SK-N-SH (cell line): ENCODE data around the gene ITGB5. TPM values are rescaled to one million over a fixed set of nuclear protein-coding genes. Genes with fewer than 3 reads are reported as not detected.
A peak's percentile ranks its signal among the peaks of the same experiment; 100 is the strongest.

ENCODE experiments used
- CTCF ChIA-PET: fragments of 300-600, 350-600 bp; formaldehyde crosslinking; extraction: SDS; loops from one replicate; lab custom pipeline; 2021; lab: Yijun Ruan, JAX
- POLR2A ChIA-PET: fragments of 350-600 bp; sonication (Branson Sonifier 250); formaldehyde crosslinking; extraction: SDS; loops from one replicate; lab custom pipeline; 2020; ENCODE audit warnings: antibody characterized with exemption, inconsistent platforms; lab: Yijun Ruan, JAX
- DNase-seq: peaks from one replicate; pipeline ENCODE4 v3.0.0; 2012
- H2AFZ ChIP-seq: fragments of 200-600 bp; sonication (generic); 2 replicates; pipeline ENCODE4 v1.8.1; 2016; ENCODE audit warnings: antibody characterized with exemption, mild to moderate bottlenecking, low read depth
- H3F3A ChIP-seq: fragments of 200-600 bp; sonication (generic); replicated peaks from 2 replicates; pipeline ENCODE3; 2016; ENCODE audit warnings: antibody characterized with exemption, mild to moderate bottlenecking; ENCODE audit not compliant: insufficient read depth
- H3K27ac ChIP-seq, 2 experiments: fragments of 200-500 bp in 1 of 2; fragments of 200-600 bp in 1 of 2; sonication (Bioruptor generic) in 1 of 2; sonication (generic), shearing (Covaris generic) in 1 of 2; 2 replicates each; pipeline versions ENCODE4 v1.5.1 to v1.6.1; 2014 to 2016; ENCODE audit warnings: low read depth in 2 of 2, inconsistent platforms in 1 of 2, low read length in 1 of 2, mild to moderate bottlenecking in 1 of 2, mixed read lengths in 1 of 2
- H3K27me3 ChIP-seq: fragments of 200-600 bp; sonication (generic), shearing (Covaris generic); 2 replicates; pipeline ENCODE4 v1.6.1; 2016; ENCODE audit warnings: mixed run types; ENCODE audit not compliant: insufficient read depth
- H3K36me3 ChIP-seq, 2 experiments: fragments of 200-500 bp in 1 of 2; fragments of 200-600 bp in 1 of 2; sonication (Bioruptor generic) in 1 of 2; sonication (generic) in 1 of 2; replicated peaks in 1 of 2; 2 replicates each; pipeline versions ENCODE3 to v1.5.1; 2014 to 2016; ENCODE audit warnings: low read length in 1 of 2, mild to moderate bottlenecking in 1 of 2; ENCODE audit not compliant: insufficient read depth in 2 of 2, control insufficient read depth in 1 of 2
- H3K4me1 ChIP-seq, 2 experiments: fragments of 200-500 bp in 1 of 2; fragments of 200-600 bp in 1 of 2; sonication (Bioruptor generic) in 1 of 2; sonication (generic), shearing (Covaris generic) in 1 of 2; 2 replicates each; pipeline versions ENCODE4 v1.5.1 to v1.6.1; 2014 to 2016; ENCODE audit warnings: low read depth in 1 of 2, low read length in 1 of 2, mixed run types in 1 of 2; ENCODE audit not compliant: insufficient read depth in 2 of 2, control insufficient read depth in 1 of 2
- H3K4me2 ChIP-seq: fragments of 200-600 bp; sonication (generic), shearing (Covaris generic); 2 replicates; pipeline ENCODE4 v1.6.1; 2017; ENCODE audit warnings: mixed run types
- H3K4me3 ChIP-seq, 2 experiments: fragments of 200-500 bp in 1 of 2; fragments of 200-600 bp in 1 of 2; sonication (Bioruptor generic) in 1 of 2; sonication (generic), shearing (Covaris generic) in 1 of 2; 2 replicates each; pipeline versions ENCODE4 v1.5.1 to v1.8.1; 2014 to 2016; ENCODE audit warnings: low read depth in 2 of 2, inconsistent platforms in 1 of 2, low read length in 1 of 2, mild to moderate bottlenecking in 1 of 2, mixed read lengths in 1 of 2, moderate library complexity in 1 of 2
- H3K79me2 ChIP-seq: fragments of 200-600 bp; sonication (generic); 2 replicates; pipeline ENCODE4 v1.8.1; 2017; ENCODE audit warnings: mild to moderate bottlenecking; ENCODE audit not compliant: insufficient read depth
- H3K9ac ChIP-seq: fragments of 200-600 bp; sonication (generic); 2 replicates; pipeline ENCODE4 v1.6.1; 2017; ENCODE audit warnings: mixed run types
- H3K9me2 ChIP-seq: fragments of 200-600 bp; sonication (generic); 2 replicates; pipeline ENCODE4 v1.6.1; 2017; ENCODE audit warnings: mixed run types
- H3K9me3 ChIP-seq: fragments of 200-600 bp; sonication (generic); 2 replicates; pipeline ENCODE4 v1.6.1; 2017; ENCODE audit warnings: mixed run types, mild to moderate bottlenecking, moderate library complexity
- H4K20me1 ChIP-seq: fragments of 200-600 bp; sonication (generic); 2 replicates; pipeline ENCODE4 v1.6.1; 2017; ENCODE audit warnings: mild to moderate bottlenecking, mixed run types; ENCODE audit not compliant: insufficient read depth
- CHD2 ChIP-seq: fragments of 150-350 bp; IDR thresholded peaks from 2 replicates; pipeline ENCODE4 v1.6.1; 2018; ENCODE audit warnings: low read length; ENCODE audit not compliant: partially characterized antibody
- FOSL2 ChIP-seq: IDR thresholded peaks from 2 replicates; pipeline ENCODE4 v1.4.0; 2012; ENCODE audit warnings: low read depth, mild to moderate bottlenecking, moderate library complexity, borderline replicate concordance
- FOXJ3 ChIP-seq: sonication (generic); formaldehyde crosslinking; IDR thresholded peaks from 2 replicates; pipeline ENCODE4 v1.5.1; 2020; ENCODE audit warnings: mild to moderate bottlenecking, missing genetic modification reagents
- FOXM1 ChIP-seq: IDR thresholded peaks from 2 replicates; pipeline ENCODE4 v1.4.0; 2012; ENCODE audit warnings: low read depth, mild to moderate bottlenecking
- GABPA ChIP-seq: IDR thresholded peaks from 2 replicates; pipeline ENCODE4 v1.4.0; 2012; ENCODE audit warnings: low read depth, mild to moderate bottlenecking
- GATA2 ChIP-seq: sonication (generic); formaldehyde crosslinking; IDR thresholded peaks from 2 replicates; pipeline ENCODE4 v1.5.0; 2020; ENCODE audit warnings: mild to moderate bottlenecking, missing genetic modification reagents
- POLR2AphosphoS5 ChIP-seq: IDR thresholded peaks from 2 replicates; pipeline ENCODE4 v1.6.1; 2012; ENCODE audit warnings: low read depth, low read length
- RCOR1 ChIP-seq: fragments of 150-350 bp; IDR thresholded peaks from 2 replicates; pipeline ENCODE4 v1.6.1; 2017; ENCODE audit warnings: antibody characterized with exemption, low read length
- RFX5 ChIP-seq: IDR thresholded peaks from 2 replicates; pipeline ENCODE4 v1.6.1; 2012; ENCODE audit warnings: mild to moderate bottlenecking, improper control_type of control experiment, low read length
- RXRA ChIP-seq: IDR thresholded peaks from 2 replicates; pipeline ENCODE4 v1.4.0; 2012; ENCODE audit warnings: low read depth, mild to moderate bottlenecking, borderline replicate concordance
- SMC3 ChIP-seq: IDR thresholded peaks from 2 replicates; pipeline ENCODE4 v1.6.1; 2012; ENCODE audit warnings: low read depth, low read length, improper control_type of control experiment
- TAF1 ChIP-seq: IDR thresholded peaks from 2 replicates; pipeline ENCODE4 v1.6.1; 2012; ENCODE audit warnings: low read depth, mild to moderate bottlenecking, low read length, moderate library complexity, borderline replicate concordance
- TCF12 ChIP-seq: IDR thresholded peaks from 2 replicates; pipeline ENCODE4 v1.4.0; 2012
- TEAD4 ChIP-seq: IDR thresholded peaks from 2 replicates; pipeline ENCODE4 v1.4.0; 2012; ENCODE audit warnings: mild to moderate bottlenecking, borderline replicate concordance; ENCODE audit not compliant: insufficient read depth
- YY1 ChIP-seq: IDR thresholded peaks from 2 replicates; pipeline ENCODE4 v1.4.0; 2012; ENCODE audit warnings: low read depth, mild to moderate bottlenecking
- WGBS: methylation state at CpG from one replicate; pipeline ENCODE4 v1.1.6; 2017; ENCODE audit warnings: low lambda C conversion rate; 5-methylcytosine and 5-hydroxymethylcytosine counted together
- polyA plus RNA-seq, 3 experiments: library from polyadenylated mRNA; depleted of rRNA; stranded (reverse); fragments of >200 nt; gene quantifications; 2 replicates each; pipeline ENCODE4 v1.2.3, GENCODE V29; 2012
- TF ChIP-seq, protein P1 (sequence below): IDR thresholded peaks from 2 replicates; pipeline ENCODE4 v1.4.0; 2012; ENCODE audit warnings: low read depth, borderline replicate concordance
- TF ChIP-seq, protein P2 (sequence below): IDR thresholded peaks from 2 replicates; pipeline ENCODE4 v1.4.0; 2012; ENCODE audit warnings: low read depth

The ITGB5 gene
- polyA plus RNA-seq, 1 of the 3 experiments (the other 2 are of a cell fraction) = 481 TPM

DNA sequence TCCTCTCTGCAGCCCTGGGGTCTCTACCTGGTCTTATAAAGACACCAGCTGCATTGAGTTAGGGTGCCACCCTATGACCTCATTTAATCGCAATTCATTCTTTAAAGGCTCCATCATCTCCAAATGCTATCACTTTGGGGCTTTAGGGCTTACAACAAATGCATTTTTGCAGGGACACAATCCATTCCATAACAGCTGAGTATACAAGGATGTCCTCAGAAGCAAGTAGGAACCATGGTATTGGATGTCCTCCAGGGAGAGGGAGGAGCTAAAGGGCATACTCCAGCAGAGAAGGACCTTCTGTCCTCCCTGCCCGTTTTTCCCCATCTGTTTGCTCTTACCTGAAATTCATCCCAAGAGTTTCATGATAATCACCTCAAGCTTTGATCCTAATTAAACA lies 126.6 kb downstream of the ITGB5 start:
- Histone ChIP-seq H3K79me2 (no peaks in the 10 kb centered on the region), H3K9ac (no peak overlapping the region), H3K36me3 (peaks cover 18 to 36% of the 10 kb centered on the region in 2 experiments), H3K9me2 (no peaks in the 10 kb centered on the region), H3K4me3 (no peak overlapping the region), H2AFZ (no peak overlapping the region)
- WGBS = 69% methylated on average over 2 of the region's 2 CpGs
- CTCF ChIA-PET = interaction anchor here (0.6 to 15.4 kb wide), 61 partner anchors 9 to 825 kb away, joined by 3 to 332 read pairs (median 5); partner anchors contain the start of gene MUC13
- no peak for TF ChIP-seq YY1
- no peak for TF ChIP-seq FOXJ3 (CRISPR knock-in tag)
- TF ChIP-seq, protein P1, sequence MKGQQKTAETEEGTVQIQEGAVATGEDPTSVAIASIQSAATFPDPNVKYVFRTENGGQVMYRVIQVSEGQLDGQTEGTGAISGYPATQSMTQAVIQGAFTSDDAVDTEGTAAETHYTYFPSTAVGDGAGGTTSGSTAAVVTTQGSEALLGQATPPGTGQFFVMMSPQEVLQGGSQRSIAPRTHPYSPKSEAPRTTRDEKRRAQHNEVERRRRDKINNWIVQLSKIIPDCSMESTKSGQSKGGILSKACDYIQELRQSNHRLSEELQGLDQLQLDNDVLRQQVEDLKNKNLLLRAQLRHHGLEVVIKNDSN = no peak
- TF ChIP-seq TCF12 = peak; percentile 24; the same call in 1 of the 2 replicates
- TF ChIP-seq GABPA = no peak
- TF ChIP-seq, all 33 proteins: peak for 1
- peaks cover 9 to 47% of the 10 kb centered on the region in 2 experiments; a peak in 3 of 4 replicates for H3K4me1 ChIP-seq
- no peaks in the 10 kb centered on the region for H4K20me1 ChIP-seq
- DNase-seq = no peak
- H3K27ac ChIP-seq = peak overlapping the region in 1 of 2 experiments; percentile 1; a peak in 1 of 4 replicates
- H3F3A ChIP-seq = peaks cover 16% of the 10 kb centered on the region
- no peaks in the 10 kb centered on the region for H3K9me3 ChIP-seq
- no peaks in the 10 kb centered on the region for H3K27me3 ChIP-seq
- H3K4me2 ChIP-seq = no peak overlapping the region
- POLR2A ChIA-PET = interaction anchor here (0.7 to 1.2 kb wide), 2 partner anchors 10 to 126 kb away, joined by 3 to 4 read pairs; no protein-coding TSS in a partner anchor

DNA sequence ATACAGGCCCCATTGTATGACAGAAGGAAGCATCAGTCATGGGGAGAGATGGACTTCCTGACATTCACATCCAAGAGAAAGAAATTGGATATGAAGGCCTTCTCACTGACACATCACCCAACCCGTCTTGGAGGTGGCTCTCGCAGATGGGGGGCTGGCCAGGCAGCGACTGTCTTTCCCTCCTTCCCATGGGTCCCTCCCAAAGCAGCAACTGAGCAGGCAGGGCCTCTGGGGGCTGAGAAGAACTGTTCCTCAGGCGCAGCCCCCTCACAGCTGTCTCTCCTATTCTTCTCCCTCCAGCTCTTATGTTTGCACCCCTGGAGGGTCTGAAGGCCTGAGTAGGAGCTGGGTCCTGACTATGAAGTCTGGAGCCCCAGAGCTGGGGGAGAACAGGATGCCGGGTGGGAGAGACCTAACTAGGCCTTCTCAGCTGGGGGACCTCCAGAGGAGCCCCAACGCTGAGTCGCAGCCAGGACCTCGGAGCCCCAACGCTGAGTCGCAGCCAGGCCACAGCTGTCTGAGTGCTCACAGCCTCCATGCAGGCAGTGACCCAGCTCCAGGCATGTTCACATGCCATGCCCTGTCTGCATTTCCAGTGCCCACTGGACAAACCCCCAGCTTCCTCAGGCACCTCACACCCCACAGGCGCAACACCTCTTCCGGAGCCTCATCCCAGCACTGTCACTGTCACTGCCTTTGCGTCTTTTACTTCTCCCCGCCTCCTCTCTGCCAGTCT lies 127.3 kb downstream of the ITGB5 start:
- no peak overlapping the region for H3K4me3 ChIP-seq
- H3K27me3 ChIP-seq = no peaks in the 10 kb centered on the region
- H3K36me3 ChIP-seq = peaks cover 16 to 31% of the 10 kb centered on the region in 2 experiments
- no peak for TF ChIP-seq CHD2
- TF ChIP-seq RXRA = no peak
- no peak for TF ChIP-seq SMC3
- no peak for TF ChIP-seq FOSL2
- TF ChIP-seq, protein P1 = no peak
- no peak for TF ChIP-seq RCOR1
- no peak for TF ChIP-seq RFX5
- no peak for TF ChIP-seq FOXM1
- TF ChIP-seq TEAD4 = no peak
- no peak for TF ChIP-seq TAF1
- no peak; the same call in 1 of the 2 replicates for TF ChIP-seq POLR2AphosphoS5
- no peak for TF ChIP-seq GATA2 (CRISPR knock-in tag)
- TF ChIP-seq, protein P2, sequence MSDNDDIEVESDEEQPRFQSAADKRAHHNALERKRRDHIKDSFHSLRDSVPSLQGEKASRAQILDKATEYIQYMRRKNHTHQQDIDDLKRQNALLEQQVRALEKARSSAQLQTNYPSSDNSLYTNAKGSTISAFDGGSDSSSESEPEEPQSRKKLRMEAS = no peak
- no peak for TF ChIP-seq TCF12
- TF ChIP-seq, all 33 proteins: peak for 0
- H3K27ac ChIP-seq = no peak overlapping the region; a peak in 1 of 4 replicates
- peaks cover 16% of the 10 kb centered on the region for H3F3A ChIP-seq
- H3K9ac ChIP-seq = no peak overlapping the region
- DNase-seq = no peak
- ChIA-PET CTCF (interaction anchor here (1.0 to 15.4 kb wide), 21 partner anchors 8 to 826 kb away, joined by 3 to 332 read pairs (median 13); no protein-coding TSS in a partner anchor), POLR2A (interaction anchor here (1.2 kb wide), 1 partner anchor 127 kb away, joined by 4 read pairs; no protein-coding TSS in a partner anchor)
- 89% methylated on average over 10 of the region's 14 CpGs for WGBS
- no peak overlapping the region for H3K4me2 ChIP-seq
- no peaks in the 10 kb centered on the region for H4K20me1 ChIP-seq
- no peaks in the 10 kb centered on the region for H3K79me2 ChIP-seq
- no peak overlapping the region for H2AFZ ChIP-seq
- no peaks in the 10 kb centered on the region for H3K9me3 ChIP-seq
- no peaks in the 10 kb centered on the region for H3K9me2 ChIP-seq
- peaks cover 9 to 40% of the 10 kb centered on the region in 2 experiments; a peak in 3 of 4 replicates for H3K4me1 ChIP-seq
